ENCODE data around the gene RBM47.

DNA sequence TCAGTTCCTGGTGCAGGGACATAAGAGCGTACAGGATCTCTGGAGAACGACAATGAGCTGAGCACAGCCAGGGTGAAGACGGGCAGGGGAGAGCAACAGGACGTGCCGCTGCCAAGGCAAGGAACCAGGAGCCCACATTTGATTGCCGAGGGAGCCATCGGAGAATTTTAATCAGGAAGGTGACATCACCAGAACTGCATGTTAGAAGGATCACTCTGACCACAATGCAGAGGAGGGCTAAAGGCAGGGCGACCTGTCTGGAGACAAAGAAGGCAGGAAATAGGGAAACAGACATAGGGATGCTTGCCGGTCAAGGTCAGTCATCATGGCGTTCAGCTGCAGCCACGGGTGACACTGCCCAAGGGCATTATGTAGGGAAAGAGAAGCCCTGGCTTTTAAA, 81.4 kb downstream of the RBM47 start:
- TF ChIP-seq, protein P1, sequence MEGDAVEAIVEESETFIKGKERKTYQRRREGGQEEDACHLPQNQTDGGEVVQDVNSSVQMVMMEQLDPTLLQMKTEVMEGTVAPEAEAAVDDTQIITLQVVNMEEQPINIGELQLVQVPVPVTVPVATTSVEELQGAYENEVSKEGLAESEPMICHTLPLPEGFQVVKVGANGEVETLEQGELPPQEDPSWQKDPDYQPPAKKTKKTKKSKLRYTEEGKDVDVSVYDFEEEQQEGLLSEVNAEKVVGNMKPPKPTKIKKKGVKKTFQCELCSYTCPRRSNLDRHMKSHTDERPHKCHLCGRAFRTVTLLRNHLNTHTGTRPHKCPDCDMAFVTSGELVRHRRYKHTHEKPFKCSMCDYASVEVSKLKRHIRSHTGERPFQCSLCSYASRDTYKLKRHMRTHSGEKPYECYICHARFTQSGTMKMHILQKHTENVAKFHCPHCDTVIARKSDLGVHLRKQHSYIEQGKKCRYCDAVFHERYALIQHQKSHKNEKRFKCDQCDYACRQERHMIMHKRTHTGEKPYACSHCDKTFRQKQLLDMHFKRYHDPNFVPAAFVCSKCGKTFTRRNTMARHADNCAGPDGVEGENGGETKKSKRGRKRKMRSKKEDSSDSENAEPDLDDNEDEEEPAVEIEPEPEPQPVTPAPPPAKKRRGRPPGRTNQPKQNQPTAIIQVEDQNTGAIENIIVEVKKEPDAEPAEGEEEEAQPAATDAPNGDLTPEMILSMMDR (conservative IDR thresholded peaks at IDR 0.05; ENCODE audit: low read length) = no peak
- no peak for TF ChIP-seq EZH2phosphoT487 (IDR thresholded peaks at IDR 0.05; ENCODE audit: borderline replicate concordance)

Data from Loucy (cell line).